GM12874 (cell line): ENCODE data around the gene MCHR2.

Experiments
- CTCF ChIP-seq: IDR thresholded peaks from 2 replicates; pipeline ENCODE4 v1.5.1; 2011; ENCODE audit warnings: low read depth, mild to moderate bottlenecking, control low read depth, low read length, moderate library complexity; ENCODE audit not compliant: insufficient read depth

Gene MCHR2

GRCh38 chr6:99993533-99994251 lies at the start of gene MCHR2:
Gene MCHR2 (minus strand): TSS chr6:99994223. CDS start chr6:99956147, 38,076 bp downstream.
- TF ChIP-seq CTCF, result no peak

GRCh38 chr6:100035873-100036653 lies 42.0 kb upstream of the MCHR2 start:
- TF ChIP-seq CTCF, result no peak

- no peak for TF ChIP-seq CTCF
Measured at GRCh38 chr6:100023798-100024197, 29.8 kb upstream of the MCHR2 start.

- TF ChIP-seq CTCF, result no peak
Measured at GRCh38 chr6:100022847-100023246, 28.8 kb upstream of the MCHR2 start.

- no peak for TF ChIP-seq CTCF
Measured at GRCh38 chr6:100008857-100009256, 14.8 kb upstream of the MCHR2 start.

GRCh38 chr6:100001915-100002388 lies 7.9 kb upstream of the MCHR2 start:
- TF ChIP-seq CTCF, result peak; percentile 84

GRCh38 chr6:99997141-99997540 lies 3.1 kb upstream of the MCHR2 start:
- no peak for TF ChIP-seq CTCF
